ENCODE results near the gene DLGAP4. TPM values are rescaled to one million over a fixed set of nuclear protein-coding genes. Genes with fewer than 3 reads are reported as not detected.

The DLGAP4 gene
- polyA plus RNA-seq, 2 of the 4 experiments (the other 2 are of a cell fraction) = 11.9 to 36.7 TPM

- ATAC-seq (no peak), FAIRE-seq (no peak), DNase-seq (ENCODE audit: low read depth in 1 of 2, low spot score in 1 of 2) (no peak)
- ChIA-PET CTCF (interaction anchor here (1.4 kb wide), 1 partner anchor 10 kb away, joined by 4 read pairs; no protein-coding TSS in a partner anchor), POLR2A (no interaction called here)
- peak overlapping the region; percentile 72 for H3K4me2 ChIP-seq
- H3K27ac ChIP-seq = peak overlapping the region; percentile 66 to 84; a peak in 5 of 6 replicates
- no peak for TF ChIP-seq TP53 (CRISPR knock-in tag; IDR thresholded peaks at IDR 0.05)
- no peak for TF ChIP-seq E2F6 (IDR thresholded peaks at IDR 0.05; ENCODE audit: borderline replicate concordance, low read depth)
- TF ChIP-seq RAD21 (conservative IDR thresholded peaks at IDR 0.05 in 1 of 2, IDR thresholded peaks at IDR 0.05 in 1 of 2) = no peak
- no peak for TF ChIP-seq RCOR1 (IDR thresholded peaks at IDR 0.05; ENCODE audit: low read depth, low read length)
- TF ChIP-seq FOXS1 (CRISPR knock-in tag; IDR thresholded peaks at IDR 0.05) = no peak
- TF ChIP-seq ZC3H11A (IDR thresholded peaks at IDR 0.05) = no peak
- no peak for TF ChIP-seq CEBPB (IDR thresholded peaks at IDR 0.05)
- no peak for TF ChIP-seq NR3C1 (IDR thresholded peaks at IDR 0.05)
- TF ChIP-seq BCL3 (IDR thresholded peaks at IDR 0.05) = no peak
- no peak for TF ChIP-seq EHF (CRISPR knock-in tag; IDR thresholded peaks at IDR 0.05)
- TF ChIP-seq HMGXB4 (CRISPR knock-in tag; IDR thresholded peaks at IDR 0.05; ENCODE audit: borderline replicate concordance) = no peak
- TF ChIP-seq PBX3 (IDR thresholded peaks at IDR 0.05) = no peak
- no peak overlapping the region for H3K4me3 ChIP-seq
- H3K4me1 ChIP-seq = peaks cover 5% of the 10 kb centered on the region; the same call in 1 of the 3 replicates
- no peaks in the 10 kb centered on the region for H3K9me3 ChIP-seq
- 92% methylated on average over 39 of the region's 41 CpGs for WGBS (ENCODE audit: missing lambda C conversion rate)
Measured at GRCh38 chr20:36540551-36541211, 234.5 kb downstream of the DLGAP4 start.

- ChIA-PET POLR2A (no interaction called here), CTCF (interaction anchor here (1.1 to 1.4 kb wide), 2 partner anchors 10 to 31 kb away, joined by 3 to 4 read pairs; no protein-coding TSS in a partner anchor)
- DNase-seq (ENCODE audit: low read depth in 1 of 2, low spot score in 1 of 2) = no peak
- Histone ChIP-seq H3K4me2 (peak within 1 kb of the TSS; percentile 72), H3K4me3 (peak within 1 kb of the TSS; percentile 40), H3K4me1 (peaks cover 5% of the 10 kb centered on the region; the same call in 1 of the 3 replicates), H3K27ac (peak within 1 kb of the TSS; percentile 66 to 84), H3K9me3 (no peaks in the 10 kb centered on the region)
- no peak for FAIRE-seq
- WGBS (ENCODE audit: missing lambda C conversion rate) = 53% methylated on average over 14 of the region's 41 CpGs
- ATAC-seq = peak; percentile 20 to 73; a peak in 4 of 6 replicates
- no peak for TF ChIP-seq BCL3 (IDR thresholded peaks at IDR 0.05)
- no peak for TF ChIP-seq RNF2 (IDR thresholded peaks at IDR 0.05; ENCODE audit: borderline replicate concordance, low read depth)
- no peak for TF ChIP-seq FOSB (CRISPR knock-in tag; IDR thresholded peaks at IDR 0.05)
- TF ChIP-seq E2F6 (IDR thresholded peaks at IDR 0.05; ENCODE audit: borderline replicate concordance, low read depth) = no peak
- TF ChIP-seq SMC3 (IDR thresholded peaks at IDR 0.05) = no peak
- no peak for TF ChIP-seq ZNF302 (CRISPR knock-in tag; IDR thresholded peaks at IDR 0.05)
- TF ChIP-seq MYC (IDR thresholded peaks at IDR 0.05; ENCODE audit: borderline replicate concordance, low read length) = no peak
- no peak for TF ChIP-seq ZSCAN20 (CRISPR knock-in tag; IDR thresholded peaks at IDR 0.05)
- TF ChIP-seq JUN (IDR thresholded peaks at IDR 0.05) = no peak
- no peak for TF ChIP-seq HOXB5 (CRISPR knock-in tag; IDR thresholded peaks at IDR 0.05)
- TF ChIP-seq HES2 (IDR thresholded peaks at IDR 0.05) = no peak
- no peak for TF ChIP-seq ZFP36 (IDR thresholded peaks at IDR 0.05; ENCODE audit: borderline replicate concordance, partially characterized antibody)
- TF ChIP-seq SREBF2 (IDR thresholded peaks at IDR 0.05) = no peak
- no peak for TF ChIP-seq ESRRA (IDR thresholded peaks at IDR 0.05; ENCODE audit: borderline replicate concordance, low read length)
- TF ChIP-seq TFCP2L1 (CRISPR knock-in tag; IDR thresholded peaks at IDR 0.05) = no peak
Measured at GRCh38 chr20:36541227-36541767, 235.2 kb downstream of the DLGAP4 start, which contains the start of gene MYL9. MYL9 (plus strand) TSS chr20:36541519; CDS start chr20:36544885, 3,366 bp downstream.
